DMS79 treated with DMSO at 0.1 percent for 48 hours (cell line): ENCODE data around the gene CARMIL1.

Experiments used
- DNase-seq: peaks from one replicate; lab custom pipeline; 2025; lab: John Stamatoyannopoulos, UW

CARMIL1 gene

DNA sequence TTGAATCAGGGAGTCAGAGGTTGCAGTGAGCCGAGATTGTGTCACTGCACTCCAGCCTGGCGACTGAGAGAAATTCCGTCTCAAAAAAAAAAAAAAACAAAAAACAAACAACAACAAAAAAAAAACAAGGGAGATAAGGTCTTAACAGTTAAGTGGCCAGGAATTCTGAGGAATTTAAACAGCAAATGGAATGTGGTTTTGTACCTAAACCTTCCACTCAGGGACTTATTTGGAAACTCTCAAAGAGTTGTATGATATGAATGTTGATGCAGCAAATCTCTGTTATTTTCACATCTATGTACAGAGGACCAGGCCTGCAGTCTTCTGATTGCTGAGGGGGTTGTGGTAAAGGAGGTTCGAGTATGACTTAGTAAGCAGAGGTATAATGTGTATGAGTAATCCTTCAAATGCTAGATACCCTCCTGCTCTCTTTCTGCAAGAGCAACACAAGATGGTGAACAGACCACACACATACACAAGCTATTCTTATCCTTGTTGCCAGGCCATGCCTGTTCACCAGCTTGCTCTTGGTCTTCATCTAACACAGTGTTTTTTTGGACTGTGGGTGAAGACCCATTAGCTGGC, 197.9 kb downstream of the CARMIL1 start:
- no peak for DNase-seq

DNA sequence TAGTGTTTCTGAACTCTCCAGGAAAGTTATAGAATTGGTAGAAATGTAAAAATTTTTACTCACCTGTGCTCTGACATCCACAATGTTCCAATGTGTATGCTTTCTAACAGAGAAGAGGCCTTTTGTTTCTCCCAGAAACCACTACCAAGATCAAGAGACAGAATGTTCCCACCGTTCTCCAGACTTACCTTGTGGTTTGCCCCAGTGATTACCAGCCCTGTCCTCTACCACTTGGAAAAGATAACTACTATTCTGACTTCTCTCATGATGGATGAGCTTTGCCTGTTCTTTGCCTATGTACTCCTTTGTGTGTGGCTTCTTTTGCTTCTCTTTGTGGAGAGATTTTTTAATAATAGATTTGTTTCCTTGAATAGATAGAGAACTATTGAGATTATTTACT, 199.8 kb downstream of the CARMIL1 start:
- DNase-seq: no peak

DNA sequence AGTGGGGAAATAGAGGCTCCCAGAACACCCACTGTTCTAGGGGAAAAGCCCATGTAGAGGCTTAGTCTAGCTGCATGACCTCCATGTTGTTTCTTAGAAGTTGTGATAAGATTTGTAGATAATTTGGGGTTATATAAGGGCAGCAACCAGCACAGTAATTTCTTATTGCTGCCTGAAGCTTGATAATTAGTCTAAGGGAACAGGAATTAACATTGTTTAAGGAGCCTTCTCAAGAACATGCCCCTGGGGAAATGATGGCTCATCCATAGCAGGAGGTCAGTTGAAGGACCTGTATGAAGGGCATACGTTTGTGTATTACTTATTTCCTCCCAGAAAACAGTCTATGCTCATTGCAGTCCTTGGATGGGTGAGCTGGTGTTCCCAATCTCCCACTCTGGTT, 202.1 kb downstream of the CARMIL1 start:
- no peak for DNase-seq

DNA sequence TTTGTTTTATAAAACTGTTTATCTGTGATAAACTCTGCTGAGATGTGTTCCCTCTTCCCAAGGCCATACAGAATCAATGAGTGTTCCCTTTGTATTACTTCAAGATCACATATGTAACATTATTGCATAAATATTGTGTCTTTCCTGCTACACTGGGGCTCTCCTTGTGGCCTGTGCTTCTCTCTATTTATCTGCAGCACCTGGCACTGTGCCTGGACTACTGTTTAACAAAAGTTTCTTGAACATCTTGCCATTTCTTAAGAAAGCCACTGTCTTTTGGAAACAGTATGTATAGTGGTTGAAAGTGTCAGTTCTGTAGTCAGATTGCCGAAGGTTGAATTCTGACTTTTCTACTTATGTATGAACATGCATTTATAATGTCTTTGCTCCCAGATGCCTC, 203.8 kb downstream of the CARMIL1 start:
- DNase-seq: no peak

DNA sequence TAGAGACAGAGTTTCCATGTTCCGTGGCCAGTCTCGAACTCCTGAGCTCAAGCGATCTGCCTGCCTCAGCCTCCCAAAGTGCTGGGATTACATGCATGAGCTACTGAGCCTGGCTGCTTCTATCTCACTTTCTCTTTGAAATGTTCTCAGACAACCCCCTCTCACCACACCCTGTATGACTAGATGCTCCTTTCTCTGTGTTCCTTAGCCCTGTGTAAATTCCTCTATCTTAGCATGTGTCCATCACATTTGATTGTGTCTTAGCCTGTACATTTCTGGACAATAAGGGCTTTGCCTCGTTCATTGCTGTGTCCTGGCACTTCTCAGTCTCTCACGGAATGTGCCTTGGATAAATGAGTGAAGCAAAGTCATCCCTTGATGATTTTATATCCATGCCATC, 204.8 kb downstream of the CARMIL1 start:
- DNase-seq: no peak

DNA sequence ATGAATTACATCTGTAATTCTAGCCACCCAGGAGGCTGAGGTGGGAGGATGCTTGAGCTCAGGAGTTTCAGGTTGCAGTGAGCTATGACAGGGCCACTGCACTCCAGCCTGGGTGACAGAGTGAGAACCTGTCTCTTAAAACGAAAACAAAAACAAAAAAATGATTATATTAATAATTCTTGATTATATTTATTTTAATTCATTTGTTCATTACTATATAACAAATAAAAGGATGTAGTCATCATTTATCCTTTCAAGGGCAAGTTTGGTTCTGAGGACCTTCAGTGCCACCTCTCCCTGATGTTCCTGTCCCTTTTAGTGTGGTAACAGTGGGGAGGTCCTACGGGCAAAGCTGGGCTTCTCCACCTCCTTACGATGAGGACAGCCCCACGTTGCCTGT, 205.7 kb downstream of the CARMIL1 start:
- no peak for DNase-seq

GRCh38 chr6:25485821-25486534, 206.8 kb downstream of the CARMIL1 start:
- DNase-seq: peak; percentile 95

DNA sequence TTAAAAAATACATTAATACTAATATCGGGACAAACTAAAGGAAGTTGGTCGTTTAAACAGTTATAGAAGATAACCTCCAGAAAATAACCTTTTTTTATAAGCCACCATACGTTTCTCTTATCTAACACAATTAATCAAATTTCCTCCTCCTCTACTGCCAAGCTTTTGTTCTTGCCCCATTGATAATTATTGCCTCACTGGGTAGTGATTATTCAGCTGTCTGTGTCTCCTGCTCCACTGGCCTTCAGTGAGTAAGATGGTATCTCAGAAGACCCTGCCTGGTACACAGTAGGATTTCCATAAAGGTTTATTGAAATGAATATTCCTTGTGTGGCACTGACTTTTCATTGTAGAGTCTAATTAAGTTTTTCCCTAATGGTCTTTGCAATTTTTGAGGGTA, 207.4 kb downstream of the CARMIL1 start:
- no peak for DNase-seq

DNA sequence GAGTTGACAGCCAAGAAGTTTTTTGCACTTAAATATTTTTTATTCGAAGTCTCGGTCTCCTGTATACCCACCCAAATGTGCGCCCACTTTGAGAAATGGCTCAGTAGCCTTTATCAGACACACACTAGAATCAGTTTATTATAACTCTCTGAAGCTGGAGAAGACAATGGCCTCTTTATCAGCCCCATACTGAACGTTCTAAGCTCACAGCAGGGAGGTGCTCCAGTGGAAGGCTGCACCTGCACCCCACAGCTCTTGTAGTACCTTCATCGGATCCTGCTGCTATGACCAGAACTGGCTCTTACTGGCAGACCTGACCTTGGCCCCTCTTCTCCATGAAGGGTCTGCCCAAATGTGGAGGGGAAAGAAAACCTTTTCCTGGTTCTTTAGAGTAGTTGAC, 207.8 kb downstream of the CARMIL1 start:
- DNase-seq: peak; percentile 56

GRCh38 chr6:25488156-25488555, 209.0 kb downstream of the CARMIL1 start:
- no peak for DNase-seq

GRCh38 chr6:25489399-25489798, 210.2 kb downstream of the CARMIL1 start:
- no peak for DNase-seq

DNA sequence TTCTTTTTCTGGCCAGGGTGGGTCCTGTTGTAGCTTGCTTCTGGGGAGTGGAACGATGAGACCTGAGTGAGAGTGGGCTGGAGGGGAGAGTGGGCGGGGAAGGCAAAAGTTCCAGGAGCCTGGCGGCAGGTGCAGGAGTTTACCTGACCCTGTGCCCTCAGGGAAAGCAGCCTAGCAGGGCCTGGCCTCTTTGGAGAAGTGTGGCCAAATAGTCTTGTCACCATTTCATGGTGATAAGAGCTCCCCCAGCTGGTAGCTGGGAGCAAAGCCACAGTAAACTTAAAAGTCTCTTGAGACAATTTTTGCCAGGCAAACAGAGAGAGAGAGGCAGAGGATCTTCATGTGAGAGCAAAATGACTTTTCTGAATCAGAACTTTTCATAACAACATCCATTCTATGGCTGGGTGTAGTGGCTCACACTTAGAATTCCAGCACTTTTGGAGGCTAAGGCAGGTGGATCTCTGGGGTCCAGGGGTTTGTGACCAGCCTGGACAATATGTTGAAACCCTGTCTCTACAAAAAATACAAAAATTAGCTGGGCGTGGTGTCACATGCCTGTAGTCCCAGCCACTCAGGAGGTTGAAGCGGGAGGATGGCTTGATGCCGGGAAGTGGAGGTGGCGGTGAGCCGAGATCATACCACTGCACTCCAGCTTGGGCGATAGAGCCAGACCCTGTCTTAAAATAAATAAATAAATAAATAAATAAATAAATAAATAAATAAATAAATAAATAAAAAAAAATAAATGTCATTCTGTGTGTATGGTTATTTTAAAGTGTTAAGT, 211.0 kb downstream of the CARMIL1 start:
- peak; percentile 79 for DNase-seq

DNA sequence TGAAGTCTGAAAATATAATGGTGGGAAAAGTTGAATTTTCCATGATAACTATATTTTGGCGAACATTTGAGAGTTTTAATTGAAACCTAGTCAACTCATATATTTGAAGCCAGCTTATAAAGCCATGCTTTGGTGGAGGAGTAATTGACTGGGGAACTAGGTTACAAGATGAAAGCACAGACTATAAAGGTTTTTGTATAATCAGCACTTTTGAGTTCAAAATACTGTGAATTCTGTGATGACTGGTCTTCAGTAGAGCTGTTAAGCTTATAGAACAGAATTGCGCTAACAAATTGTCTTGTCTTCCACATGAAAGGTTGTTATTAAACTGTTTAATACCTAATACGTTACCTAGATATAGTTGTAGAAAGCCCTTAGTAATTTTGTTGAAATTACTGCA, 213.8 kb downstream of the CARMIL1 start:
- DNase-seq: no peak

DNA sequence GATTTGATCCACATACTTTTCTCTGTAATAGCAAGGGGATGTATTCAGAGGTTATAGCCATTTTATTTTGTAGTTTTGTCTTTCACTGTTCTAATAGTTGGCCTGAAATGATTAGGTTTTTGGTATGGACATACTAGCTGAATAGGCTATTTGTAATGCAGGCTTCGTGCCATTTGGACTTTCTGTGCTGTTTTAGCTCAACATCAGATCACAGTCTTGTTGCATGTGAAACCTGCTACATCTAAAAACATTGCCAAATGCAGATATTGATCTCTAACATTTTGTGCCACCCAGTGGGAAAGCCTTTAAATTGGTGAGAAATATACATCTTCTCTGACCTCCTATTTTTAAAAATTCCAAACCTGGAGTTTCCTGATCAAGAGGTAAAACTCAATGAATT, 215.3 kb downstream of the CARMIL1 start:
- no peak for DNase-seq

GRCh38 chr6:25497383-25498040, 218.3 kb downstream of the CARMIL1 start:
- no peak for DNase-seq

- no peak for DNase-seq
Observed at GRCh38 chr6:25498505-25498904, 219.3 kb downstream of the CARMIL1 start.

GRCh38 chr6:25499615-25500235, 220.6 kb downstream of the CARMIL1 start:
- DNase-seq: no peak

GRCh38 chr6:25503686-25504085, 224.5 kb downstream of the CARMIL1 start:
- no peak for DNase-seq

DNA sequence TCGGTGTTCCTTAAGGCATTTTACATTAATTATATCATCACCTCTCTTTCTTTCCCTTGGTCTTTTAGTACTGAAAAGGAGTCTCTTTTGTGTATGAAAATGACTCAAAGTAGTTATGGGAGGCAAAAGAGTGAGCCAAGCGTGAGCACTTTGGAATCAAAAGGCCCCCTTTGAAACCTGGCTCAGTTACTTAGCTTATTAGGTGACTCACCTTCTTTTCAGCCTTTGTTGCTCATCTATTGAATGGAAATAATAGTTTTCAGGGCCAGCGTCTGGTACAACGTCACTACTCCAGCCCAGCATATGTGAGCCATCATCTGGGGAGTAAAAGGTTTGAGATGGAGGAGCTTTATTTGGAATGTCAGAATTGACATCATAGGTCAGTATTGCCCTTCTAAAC, 225.5 kb downstream of the CARMIL1 start:
- DNase-seq: no peak

DNA sequence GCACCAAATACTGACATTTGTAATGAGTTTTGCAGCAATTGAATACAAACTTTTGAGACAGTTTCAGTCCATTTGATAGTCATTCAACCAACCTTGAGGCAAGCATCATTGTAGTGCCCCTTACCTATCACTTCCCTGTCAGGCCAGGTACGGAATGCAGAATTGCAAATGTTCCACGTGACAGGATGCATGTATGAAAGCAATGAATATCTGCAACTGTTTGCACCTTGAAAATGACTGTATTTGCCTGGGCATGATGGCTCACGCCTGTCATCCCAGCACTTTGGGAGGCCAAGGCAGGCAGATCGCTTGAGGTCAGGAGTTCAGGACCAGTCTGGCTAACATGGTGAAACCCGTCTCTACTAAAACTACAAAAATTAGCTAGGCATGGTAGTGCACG, 226.8 kb downstream of the CARMIL1 start:
- no peak for DNase-seq

GRCh38 chr6:25508051-25508450, 228.9 kb downstream of the CARMIL1 start:
- DNase-seq: no peak

DNA sequence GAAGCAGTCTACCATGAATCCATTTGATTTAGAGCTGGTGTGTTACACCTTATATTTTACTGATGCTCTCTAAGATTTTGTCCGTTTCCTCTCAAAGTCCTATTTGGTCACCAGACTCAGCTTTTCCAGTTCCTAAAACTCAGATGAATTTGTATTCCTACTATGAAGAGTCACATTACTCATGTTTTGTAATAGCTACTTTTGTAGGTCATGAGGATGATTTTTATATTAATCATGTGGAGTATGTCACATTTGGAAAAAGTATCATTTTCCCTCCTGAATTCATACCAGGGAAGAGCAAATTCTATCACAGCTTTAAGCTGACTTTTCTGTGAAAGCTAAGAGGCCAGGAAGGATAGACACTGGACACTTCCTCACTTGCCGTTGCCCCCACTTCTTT, 232.2 kb downstream of the CARMIL1 start:
- DNase-seq: no peak
